ENCODE results near the gene EHMT1.

Gene EHMT1

GRCh38 chr9:137765536-137765935 lies 146.7 kb downstream of the EHMT1 start:
- no peak overlapping the region for H3K27ac ChIP-seq
- no peak for TF ChIP-seq ZFX (IDR thresholded peaks at IDR 0.05)
- TF ChIP-seq, protein P1, sequence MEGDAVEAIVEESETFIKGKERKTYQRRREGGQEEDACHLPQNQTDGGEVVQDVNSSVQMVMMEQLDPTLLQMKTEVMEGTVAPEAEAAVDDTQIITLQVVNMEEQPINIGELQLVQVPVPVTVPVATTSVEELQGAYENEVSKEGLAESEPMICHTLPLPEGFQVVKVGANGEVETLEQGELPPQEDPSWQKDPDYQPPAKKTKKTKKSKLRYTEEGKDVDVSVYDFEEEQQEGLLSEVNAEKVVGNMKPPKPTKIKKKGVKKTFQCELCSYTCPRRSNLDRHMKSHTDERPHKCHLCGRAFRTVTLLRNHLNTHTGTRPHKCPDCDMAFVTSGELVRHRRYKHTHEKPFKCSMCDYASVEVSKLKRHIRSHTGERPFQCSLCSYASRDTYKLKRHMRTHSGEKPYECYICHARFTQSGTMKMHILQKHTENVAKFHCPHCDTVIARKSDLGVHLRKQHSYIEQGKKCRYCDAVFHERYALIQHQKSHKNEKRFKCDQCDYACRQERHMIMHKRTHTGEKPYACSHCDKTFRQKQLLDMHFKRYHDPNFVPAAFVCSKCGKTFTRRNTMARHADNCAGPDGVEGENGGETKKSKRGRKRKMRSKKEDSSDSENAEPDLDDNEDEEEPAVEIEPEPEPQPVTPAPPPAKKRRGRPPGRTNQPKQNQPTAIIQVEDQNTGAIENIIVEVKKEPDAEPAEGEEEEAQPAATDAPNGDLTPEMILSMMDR (conservative IDR thresholded peaks at IDR 0.05): no peak

DNA sequence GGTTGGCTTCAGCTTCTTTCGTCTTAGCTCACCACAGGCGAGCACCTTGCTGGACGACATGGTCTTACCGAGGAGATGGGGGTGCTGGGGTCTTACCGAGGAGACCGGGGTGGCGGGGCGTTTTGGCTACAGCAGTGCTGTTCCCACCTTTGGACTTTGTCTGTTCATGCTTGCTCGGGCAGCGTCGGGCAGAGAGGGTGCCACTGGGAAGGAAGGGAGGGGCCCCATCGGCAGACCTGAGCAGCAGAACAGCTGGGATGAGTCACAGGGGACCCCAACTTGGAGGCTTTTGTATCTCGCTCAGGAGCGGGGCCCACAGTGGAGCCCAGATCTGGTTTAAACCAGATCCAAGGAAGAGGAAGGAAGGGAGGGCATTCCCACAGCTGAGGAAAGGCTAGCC lies 152.8 kb downstream of the EHMT1 start:
- TF ChIP-seq, protein P1 (conservative IDR thresholded peaks at IDR 0.05): no peak
- TF ChIP-seq ZFX (IDR thresholded peaks at IDR 0.05): no peak
- no peak overlapping the region for H3K27ac ChIP-seq

DNA sequence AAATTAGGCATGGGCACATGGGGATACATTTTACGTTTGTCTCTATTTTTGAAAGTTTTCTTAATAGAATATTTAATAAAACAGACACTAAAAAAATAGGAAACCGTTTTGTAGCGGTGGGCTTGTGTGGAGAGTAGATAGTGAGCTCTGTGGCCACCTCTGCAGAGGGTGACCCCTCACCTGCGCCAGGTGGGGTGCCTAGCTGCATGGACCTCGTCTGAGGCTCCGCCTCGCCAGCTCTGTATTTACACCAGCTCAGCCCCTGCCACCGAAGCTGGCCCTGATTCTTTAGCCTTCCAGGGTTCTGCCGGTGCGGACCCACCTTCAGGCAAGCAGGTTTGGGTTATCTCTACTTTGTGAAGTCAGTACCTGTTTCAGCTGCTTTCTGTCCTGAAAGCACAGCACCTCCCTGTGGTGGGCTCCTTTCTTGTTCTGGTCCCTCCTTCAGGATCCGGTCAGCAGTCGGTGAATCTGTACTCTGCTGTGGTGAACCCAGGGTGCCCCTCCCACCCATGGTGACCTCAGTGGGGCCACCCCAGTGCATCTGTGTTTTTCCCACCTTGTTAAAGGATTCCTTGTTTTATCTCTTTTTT lies 153.6 kb downstream of the EHMT1 start:
- no peak for TF ChIP-seq ZFX (IDR thresholded peaks at IDR 0.05)
- TF ChIP-seq, protein P1 (conservative IDR thresholded peaks at IDR 0.05): no peak

DNA sequence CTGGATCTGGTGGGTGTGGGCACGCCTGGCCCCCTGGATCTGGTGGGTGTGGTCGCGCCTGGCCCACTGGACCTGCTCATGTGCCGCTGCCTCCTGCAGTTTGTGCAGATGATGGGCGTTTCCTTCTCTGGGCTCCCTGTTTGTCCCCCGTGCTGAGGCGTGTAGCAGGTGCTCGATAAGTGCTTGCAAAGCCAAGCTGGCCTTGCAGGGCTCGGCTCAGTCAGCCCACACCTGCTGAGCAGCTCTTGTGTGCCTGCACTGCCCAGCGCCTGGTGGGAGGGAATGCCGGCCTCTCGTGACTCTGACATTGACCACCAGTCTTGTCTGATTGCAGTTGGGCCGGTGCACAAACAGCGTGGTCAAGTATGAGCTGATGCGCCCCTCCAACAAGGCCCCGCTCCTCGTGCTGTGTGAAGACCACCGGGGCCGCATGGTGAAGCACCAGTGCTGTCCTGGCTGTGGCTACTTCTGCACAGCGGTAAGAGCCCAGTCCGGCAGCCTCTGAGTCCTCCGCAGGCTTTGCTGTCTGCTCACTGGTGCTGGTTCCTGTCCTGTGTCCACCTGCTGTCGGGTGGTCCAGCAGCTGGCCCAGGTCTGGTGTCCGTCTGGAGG lies 156.1 kb downstream of the EHMT1 start:
- TF ChIP-seq, protein P1 (conservative IDR thresholded peaks at IDR 0.05): no peak
- no peak for TF ChIP-seq ZFX (IDR thresholded peaks at IDR 0.05)
- no peak overlapping the region for H3K27ac ChIP-seq

More for the DNA sequence above, 153.6 kb downstream of the EHMT1 start:
- H3K27ac ChIP-seq: no peak overlapping the region

DNA sequence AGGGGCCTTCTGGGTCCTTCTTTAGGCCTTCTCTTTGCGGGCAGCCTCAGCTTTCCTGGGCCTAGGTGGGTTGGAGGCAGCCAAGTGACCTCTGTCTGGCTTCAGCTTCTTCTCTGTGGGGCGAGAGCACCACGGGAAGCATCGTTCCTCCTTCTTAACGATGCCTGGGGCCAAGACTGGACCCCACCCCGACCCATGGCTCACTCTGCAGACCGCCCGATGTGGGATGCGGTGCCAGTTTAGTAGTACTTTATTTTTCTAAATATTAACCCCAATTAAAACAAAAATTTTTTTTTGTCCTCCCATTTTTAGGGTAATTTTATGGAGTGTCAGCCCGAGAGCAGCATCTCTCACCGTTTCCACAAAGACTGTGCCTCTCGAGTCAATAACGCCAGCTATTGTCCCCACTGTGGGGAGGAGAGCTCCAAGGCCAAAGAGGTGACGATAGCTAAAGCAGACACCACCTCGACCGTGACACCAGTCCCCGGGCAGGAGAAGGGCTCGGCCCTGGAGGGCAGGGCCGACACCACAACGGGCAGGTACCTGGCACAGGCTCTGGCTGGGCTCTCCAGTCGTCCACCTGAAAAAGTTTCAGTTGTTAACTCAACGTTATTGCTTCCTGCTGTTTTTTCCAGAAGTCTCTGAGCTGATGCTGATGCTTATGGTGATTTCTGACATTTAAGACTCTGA lies 157.6 kb downstream of the EHMT1 start:
- TF ChIP-seq, protein P1 (conservative IDR thresholded peaks at IDR 0.05): no peak
- no peak for TF ChIP-seq ZFX (IDR thresholded peaks at IDR 0.05)
- H3K27ac ChIP-seq: no peak overlapping the region

DNA sequence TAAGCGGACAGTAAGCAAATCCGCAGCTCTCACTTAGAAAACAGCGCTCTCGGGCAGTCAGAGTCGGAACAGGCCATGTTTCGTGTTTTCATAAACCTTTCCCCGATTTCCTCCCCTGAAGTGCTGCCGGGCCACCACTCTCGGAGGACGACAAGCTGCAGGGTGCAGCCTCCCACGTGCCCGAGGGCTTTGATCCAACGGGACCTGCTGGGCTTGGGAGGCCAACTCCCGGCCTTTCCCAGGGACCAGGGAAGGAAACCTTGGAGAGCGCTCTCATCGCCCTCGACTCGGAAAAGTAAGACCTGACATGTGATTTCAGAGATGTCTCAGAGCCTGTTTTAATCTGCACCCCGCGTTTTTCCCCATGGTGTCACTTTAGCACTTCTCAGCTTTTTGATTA lies 159.0 kb downstream of the EHMT1 start:
- TF ChIP-seq, protein P1 (conservative IDR thresholded peaks at IDR 0.05): no peak
- TF ChIP-seq ZFX (IDR thresholded peaks at IDR 0.05): no peak
- no peak overlapping the region for H3K27ac ChIP-seq

- no peak for TF ChIP-seq ZFX (IDR thresholded peaks at IDR 0.05)
- TF ChIP-seq, protein P1 (conservative IDR thresholded peaks at IDR 0.05): no peak
These were observed 159.5 kb downstream of the EHMT1 start for GRCh38 chr9:137778336-137778735.

More at GRCh38 chr9:137778336-137778735, 159.5 kb downstream of the EHMT1 start:
- H3K27ac ChIP-seq: no peak overlapping the region

All from C4-2B (cell line).